GM18951 (cell line): ENCODE data around the gene PDHX.
"Not testable (repeated sequence)": the region's sequence is repeated elsewhere in the genome, so short reads cannot be mapped to it uniquely, and the experiment has no call there.

Experiments
- POLR2A ChIP-seq: IDR thresholded peaks from 4 replicates; pipeline ENCODE4 v1.6.1; 2011; ENCODE audit warnings: mild to moderate bottlenecking; ENCODE audit not compliant: insufficient read length, insufficient read depth; ENCODE audit errors: extremely low read depth
- in situ Hi-C: fragments of 300-500 bp; cut with MboI; formaldehyde crosslinking; loops from one replicate; pipeline ENCODE4 v1.12.0; 2022; ENCODE audit warnings: low sequenced_read_pairs, mixed read lengths, inconsistent platforms; ENCODE audit not compliant: unreplicated experiment

PDHX gene

DNA sequence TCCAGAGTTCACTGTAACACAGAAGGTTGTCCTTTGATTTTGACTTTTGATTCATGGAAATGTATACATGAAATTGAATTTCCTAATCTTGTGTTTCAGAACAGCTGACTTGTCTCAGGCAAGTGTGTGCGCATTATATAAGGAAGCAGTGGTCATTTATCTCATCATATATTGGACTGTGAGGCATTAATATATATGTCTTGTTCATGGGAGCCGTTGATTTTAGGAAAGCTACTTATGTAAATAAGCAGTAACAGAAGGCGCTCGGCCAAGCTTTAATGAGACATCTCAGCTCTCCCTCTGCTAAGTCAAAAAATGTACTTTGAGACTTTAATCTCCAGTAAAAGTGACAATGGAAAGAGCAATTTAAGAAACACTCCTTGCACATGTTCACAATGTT lies 100.5 kb downstream of the PDHX start:
- no peak for TF ChIP-seq POLR2A
- in situ Hi-C loops, result no loop called here

GRCh38 chr11:35017528-35018342 lies 101.3 kb downstream of the PDHX start:
- no peak for TF ChIP-seq POLR2A
- in situ Hi-C loops, result no loop called here

DNA sequence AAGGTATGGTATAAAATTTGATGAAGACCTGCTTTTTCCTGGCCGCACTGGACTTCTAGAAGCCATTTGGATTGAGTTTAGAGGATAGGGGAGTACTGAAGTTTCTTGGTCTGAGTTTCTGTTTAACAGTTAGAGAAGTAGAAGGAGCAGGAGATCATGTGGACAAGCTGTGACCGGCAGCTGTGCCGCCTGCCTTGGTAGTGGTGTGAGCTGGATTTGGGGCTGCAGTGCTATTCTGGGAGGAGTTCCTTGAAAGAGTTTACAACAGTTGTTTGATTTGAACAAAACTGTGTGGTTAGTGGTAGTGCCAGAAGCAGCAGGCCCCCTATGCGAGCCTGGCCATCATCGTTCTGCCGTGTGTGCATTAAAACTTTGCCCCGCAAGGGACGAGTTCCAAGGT lies 105.2 kb downstream of the PDHX start:
- TF ChIP-seq POLR2A, result no peak
- in situ Hi-C loops, result no loop called here

DNA sequence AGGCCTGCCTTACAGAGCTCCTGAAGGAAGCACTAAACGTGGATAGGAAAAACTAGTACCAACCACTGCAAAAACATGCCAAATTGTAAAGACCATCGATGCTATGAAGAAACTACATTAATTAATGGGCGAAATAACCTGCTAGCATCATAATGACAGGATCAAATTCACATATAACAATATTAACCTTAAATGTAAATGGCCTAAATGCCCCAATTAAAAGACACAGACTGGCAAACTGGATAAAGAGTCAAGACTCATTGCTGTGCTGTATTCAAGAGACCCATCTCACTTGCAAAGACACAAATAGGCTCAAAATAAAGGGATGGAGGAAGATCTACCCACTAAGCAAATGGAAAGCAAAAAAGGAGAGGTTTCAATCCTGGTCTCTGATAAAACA lies 107.5 kb downstream of the PDHX start:
- in situ Hi-C loops, result not testable (repeated sequence)

DNA sequence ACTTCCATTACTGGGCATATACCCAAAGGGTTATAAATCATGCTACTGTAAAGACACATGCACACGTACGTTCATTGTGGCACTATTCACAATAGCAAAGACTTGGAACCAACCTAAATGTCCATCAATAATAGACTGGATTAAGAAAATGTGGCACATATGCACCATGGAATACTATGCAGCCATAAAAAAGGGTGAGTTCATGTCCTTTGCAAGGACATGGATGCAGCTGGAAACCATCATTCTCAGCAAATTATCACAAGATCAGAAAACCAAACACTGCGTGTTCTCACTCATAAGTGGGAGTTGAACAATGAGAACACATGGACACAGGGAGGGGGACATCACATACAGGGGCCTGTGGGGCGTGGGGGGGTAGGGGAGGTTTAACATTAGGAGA lies 111.6 kb downstream of the PDHX start:
- in situ Hi-C loops, result not testable (repeated sequence)

DNA sequence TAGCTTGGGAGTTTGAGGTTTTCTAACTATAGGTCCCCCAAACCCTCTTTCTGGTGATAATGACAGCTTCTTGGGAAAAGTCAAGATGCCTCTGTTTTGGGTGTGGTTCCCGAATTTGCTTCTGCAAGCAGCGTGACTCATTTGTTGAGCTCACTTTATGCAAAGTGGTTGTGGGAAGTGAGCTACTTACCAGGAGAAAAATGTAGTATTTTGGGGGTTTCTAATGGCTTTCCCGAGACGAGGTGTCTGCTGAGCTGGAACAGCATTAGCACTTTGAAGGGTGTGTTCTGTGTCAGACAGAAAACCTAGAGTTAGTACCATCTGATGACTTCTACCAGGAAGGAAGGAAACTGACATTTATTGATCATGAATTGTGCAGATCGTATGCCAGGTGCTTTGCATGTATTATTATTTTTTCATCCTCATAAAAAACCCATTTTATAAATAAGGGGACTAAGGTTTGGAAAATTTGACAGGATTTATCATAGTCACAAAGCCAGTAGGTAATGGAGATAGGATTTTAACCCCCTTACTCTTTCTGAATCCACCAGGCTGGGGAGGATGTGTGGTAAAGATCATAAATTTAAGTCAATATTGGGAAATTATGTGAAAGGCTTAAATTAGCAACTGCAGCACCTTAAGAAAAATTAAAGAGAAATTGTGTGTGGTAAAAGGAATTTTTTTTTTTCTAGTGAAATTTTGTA lies 113.7 kb downstream of the PDHX start:
- in situ Hi-C loops, result no loop called here
- TF ChIP-seq POLR2A, result no peak

DNA sequence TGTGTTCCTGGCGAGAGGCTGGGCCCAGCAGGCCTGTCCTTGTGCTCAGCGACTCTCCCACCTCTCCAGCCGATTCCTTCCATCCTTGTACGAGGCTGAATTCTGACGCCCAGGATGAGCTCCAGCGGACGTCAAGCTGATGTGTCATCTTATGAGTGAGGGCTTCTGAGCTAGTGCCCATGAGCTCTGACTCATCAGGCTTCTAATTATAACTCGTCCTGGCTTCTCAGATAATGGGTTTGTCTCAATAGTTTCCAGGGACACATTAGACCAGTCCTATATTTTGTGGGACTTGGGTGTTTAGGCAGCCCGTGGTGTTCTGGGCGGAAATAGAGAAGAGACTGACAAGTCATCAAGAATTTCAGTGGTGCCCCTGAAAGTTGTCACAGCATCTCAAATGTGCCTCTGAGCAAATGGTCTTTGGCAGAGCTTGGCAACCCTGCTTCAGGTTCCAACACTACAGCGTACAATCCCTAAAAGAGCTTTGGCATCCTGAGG lies 114.3 kb downstream of the PDHX start:
- in situ Hi-C loops, result no loop called here
- TF ChIP-seq POLR2A, result no peak

DNA sequence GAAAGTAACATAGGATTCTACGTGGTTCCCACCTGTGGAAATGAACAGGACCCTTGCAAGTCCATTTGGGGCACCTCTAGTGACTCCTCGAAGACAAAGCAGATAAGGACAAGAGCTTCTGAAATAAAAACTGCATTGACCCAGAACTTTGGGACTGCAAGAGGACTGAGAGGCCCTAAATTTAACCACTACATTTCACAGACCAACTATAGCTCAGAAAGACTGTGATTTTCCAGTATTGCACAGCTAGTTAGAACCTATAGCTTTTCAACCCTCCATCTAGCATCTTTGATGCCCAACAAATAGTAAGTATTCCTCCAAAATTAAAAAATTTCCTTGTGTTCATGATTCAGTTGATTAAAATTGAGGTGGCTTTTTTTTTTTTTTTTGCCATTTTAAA lies 114.9 kb downstream of the PDHX start:
- in situ Hi-C loops, result no loop called here
- TF ChIP-seq POLR2A, result no peak

GRCh38 chr11:35031867-35032266 lies 115.4 kb downstream of the PDHX start:
- in situ Hi-C loops, result no loop called here
- TF ChIP-seq POLR2A, result no peak

DNA sequence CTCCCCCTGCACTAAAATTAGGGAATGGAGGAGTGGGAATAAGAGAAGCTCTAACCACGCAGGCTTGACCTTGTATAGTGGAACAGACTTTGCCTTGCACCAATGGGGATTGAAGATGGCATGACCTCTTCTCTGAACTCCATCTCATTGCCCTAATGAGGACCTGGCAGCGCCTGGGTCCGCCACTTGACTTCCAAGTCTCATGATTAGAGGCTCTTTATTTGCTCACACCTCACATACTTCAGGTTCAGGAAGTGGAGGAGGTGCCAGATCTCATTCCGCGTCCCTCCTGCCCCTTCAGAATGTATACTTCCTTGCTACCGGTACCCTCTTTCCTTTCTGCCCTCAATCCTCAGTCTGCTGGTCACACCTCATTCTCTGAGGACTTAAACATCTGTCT lies 116.6 kb downstream of the PDHX start:
- TF ChIP-seq POLR2A, result no peak

GRCh38 chr11:35034401-35034800 lies 118.0 kb downstream of the PDHX start:
- TF ChIP-seq POLR2A, result no peak
- in situ Hi-C loops, result no loop called here

More for the DNA sequence above, 116.6 kb downstream of the PDHX start:
- in situ Hi-C loops, result no loop called here

DNA sequence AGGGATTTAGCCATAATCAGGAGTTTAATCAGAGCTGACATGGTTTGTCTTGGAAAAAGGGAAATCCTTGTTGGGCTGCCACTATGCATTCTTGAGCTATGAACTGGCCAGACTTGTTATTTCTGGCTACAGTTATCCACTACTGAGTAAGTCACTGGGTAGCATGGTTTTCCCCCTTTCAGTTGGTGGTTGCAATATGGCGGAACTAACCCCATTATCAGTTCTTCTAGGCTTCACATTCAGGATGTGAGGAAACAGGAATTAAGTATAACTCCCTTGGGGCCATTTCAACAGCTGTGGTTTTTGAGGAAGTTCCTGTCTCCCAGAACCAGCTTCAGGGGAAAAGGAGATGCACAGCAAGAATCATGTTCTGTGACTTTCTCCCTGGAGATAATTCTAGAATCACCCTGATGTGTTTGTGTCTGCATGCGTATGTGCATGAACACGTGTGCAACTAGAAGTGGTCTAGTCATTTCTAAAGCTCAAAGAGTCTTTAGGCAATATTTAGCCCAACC lies 119.5 kb downstream of the PDHX start:
- TF ChIP-seq POLR2A, result no peak
- in situ Hi-C loops, result no loop called here

DNA sequence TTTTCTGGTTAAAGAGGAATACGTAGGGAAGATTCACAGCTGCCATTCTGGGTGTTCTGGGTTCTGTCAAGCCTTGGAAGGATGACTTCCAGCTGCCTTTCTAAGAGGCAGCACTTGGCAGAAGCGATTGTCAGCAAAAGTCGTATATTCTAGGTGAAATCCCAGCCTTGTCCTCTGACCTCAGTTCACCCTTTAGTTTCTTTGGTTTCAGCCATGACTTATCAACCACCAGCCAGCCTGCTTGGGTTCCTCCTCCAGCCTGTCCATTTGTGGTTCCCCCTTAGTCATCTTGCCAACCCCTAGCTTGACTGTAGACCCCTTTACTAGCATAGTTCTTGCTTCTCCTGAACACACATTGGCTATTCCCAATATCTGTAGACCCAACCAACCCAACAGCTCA lies 120.2 kb downstream of the PDHX start:
- TF ChIP-seq POLR2A, result no peak
- in situ Hi-C loops, result no loop called here
